NCI-H1092 treated with DMSO at 0.1 percent for 48 hours (cell line): Measurements from ENCODE around the gene AGPAT2.
A peak's percentile ranks its signal among the peaks of the same experiment; 100 is the strongest.

Experiments
- DNase-seq: peaks from one replicate; lab custom pipeline; 2025; lab: John Stamatoyannopoulos, UW

The AGPAT2 gene

GRCh38 chr9:136700959-136701667 lies 13.9 kb upstream of the AGPAT2 start:
- no peak for DNase-seq

- DNase-seq, result no peak
Observed at GRCh38 chr9:136700304-136700703, 13.0 kb upstream of the AGPAT2 start.

DNA sequence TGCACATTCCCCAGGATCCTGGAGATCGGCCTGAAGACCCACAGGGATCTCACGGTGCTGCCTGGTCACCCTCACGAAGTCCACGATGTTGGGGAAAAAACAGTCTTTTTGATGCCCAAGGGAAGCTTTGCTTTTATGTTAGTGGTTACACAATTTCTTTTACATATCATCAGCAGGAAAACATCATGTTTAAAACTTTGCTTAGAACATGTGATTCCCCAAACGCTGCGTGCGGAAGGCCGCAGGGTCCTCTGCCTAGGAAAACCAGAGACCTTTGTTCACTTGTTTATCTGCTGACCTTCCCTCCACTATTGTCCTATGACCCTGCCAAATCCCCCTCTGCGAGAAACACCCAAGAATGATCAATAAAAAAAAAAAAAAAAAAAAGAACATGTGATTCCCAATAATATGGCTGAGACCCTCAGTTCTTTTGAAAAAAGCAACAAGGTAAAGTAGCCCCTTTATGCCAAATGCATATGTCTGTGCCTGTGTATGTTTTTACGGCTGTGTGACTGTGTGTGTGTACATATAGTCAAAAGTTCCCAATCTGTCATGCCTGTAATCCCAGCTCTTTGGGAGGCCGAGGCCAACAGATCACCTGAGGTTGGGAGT lies 11.5 kb upstream of the AGPAT2 start:
- DNase-seq, result no peak

DNA sequence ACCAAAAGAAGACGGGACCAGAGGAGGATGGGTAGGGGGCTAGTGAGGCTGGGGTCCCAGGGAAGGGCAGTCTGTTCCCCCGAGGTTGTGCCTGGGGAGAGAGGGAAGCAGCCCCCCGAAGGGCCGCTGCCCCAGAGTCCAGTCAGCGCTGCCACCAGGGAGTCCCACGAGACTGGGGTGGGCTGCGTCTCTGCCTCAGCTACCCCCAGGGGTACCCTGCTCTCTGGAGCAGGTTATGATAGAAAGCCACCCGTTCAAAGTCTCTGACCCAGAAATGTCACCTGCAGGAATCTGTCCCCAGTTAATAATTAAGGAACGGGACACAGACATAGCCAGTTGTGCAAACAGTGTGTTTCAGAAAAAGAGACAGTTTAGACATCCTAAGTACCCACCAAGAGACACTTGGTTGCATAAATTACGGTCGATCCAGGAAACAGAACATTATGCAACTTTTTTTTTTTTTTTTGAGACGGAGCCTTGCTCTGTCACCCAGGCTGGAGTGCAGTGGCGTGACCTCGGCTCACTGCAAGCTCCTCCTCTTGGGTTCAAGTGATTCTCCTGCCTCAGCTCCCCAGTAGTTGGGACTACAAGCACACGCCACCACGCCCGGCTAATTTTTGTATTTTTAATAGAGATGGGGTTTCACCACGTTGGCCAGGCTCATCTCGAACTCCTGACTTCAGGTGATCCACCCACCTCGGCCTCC lies 10.7 kb upstream of the AGPAT2 start:
- DNase-seq, result no peak

- DNase-seq, result no peak
Observed at GRCh38 chr9:136697146-136697820, 10.0 kb upstream of the AGPAT2 start.

GRCh38 chr9:136696502-136696901 lies 9.2 kb upstream of the AGPAT2 start:
- DNase-seq, result no peak

DNA sequence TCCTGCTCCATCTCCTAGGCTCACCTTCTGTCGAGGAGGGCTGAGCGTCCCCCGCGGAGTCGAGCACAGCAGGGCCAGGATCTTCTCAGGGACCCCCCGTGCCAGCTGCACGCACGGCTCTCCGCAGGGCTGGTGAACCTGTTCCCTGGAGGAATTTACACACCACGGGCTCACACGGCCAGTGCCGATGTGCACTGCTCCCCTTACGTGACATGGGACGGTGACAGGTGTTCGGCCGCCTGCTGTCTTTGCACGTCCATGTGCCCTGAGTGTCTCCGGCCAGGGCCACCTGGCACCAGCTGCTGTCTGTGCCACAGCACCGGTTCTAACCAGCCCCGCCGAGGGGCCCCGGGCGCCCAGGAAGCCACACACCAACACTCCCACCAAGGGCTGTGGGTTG lies 8.7 kb upstream of the AGPAT2 start:
- DNase-seq, result peak; percentile 82

- DNase-seq, result peak; percentile 95
Observed at GRCh38 chr9:136695435-136695895, 8.2 kb upstream of the AGPAT2 start.

GRCh38 chr9:136694872-136695247 lies 7.6 kb upstream of the AGPAT2 start:
- no peak for DNase-seq

- DNase-seq, result peak; percentile 31
Observed at GRCh38 chr9:136694163-136694871, 7.1 kb upstream of the AGPAT2 start.

DNA sequence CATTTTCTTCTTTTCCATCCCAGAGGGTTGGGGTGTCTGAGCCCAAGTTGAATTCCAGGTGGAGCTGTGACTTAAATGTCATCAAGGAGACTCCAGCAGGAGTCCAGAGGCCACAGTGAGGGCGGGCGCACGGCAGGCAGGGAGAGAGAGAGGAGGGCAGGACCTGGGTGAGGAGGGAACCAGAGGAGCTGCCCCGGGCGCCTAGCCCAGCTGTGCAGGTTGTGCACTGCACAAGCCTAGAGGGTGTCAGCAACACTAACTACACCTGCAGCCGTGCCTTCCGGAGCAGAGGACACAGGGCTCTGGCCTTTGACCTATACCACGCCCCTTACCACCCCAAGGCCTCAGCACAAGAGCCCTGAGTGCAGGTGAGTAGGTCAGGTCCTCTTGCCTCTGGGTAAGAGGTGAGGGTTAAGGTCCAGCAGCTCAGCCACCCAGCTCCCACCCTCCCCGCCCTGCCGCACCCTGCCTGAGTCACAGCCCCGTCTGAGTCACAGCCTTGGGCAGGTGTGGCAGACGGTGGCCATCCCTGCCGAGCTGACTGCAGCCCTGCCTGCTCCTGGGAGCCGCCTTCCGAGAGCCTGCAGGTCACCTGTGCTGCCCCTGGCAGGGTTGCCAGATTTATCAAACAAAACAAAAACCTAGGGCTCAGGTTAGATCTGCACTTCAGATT lies 6.4 kb upstream of the AGPAT2 start:
- no peak for DNase-seq

DNA sequence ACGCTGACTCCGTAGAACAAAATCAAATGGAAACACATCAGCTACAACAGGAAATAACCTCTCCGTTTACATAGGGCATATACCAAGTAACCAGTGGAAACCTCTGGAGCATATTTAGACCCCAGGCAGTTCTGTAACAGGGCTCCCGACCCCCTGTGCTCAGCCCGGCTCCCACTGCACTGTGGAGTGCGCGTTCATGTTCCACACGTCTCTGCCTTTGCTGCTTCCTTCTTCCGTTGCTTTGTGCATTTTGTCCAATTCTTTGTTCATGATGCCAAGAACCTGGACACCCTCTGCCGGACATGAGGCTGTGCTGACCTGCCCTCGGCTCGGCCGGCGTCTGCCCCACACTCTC lies 5.9 kb upstream of the AGPAT2 start:
- DNase-seq, result no peak

DNA sequence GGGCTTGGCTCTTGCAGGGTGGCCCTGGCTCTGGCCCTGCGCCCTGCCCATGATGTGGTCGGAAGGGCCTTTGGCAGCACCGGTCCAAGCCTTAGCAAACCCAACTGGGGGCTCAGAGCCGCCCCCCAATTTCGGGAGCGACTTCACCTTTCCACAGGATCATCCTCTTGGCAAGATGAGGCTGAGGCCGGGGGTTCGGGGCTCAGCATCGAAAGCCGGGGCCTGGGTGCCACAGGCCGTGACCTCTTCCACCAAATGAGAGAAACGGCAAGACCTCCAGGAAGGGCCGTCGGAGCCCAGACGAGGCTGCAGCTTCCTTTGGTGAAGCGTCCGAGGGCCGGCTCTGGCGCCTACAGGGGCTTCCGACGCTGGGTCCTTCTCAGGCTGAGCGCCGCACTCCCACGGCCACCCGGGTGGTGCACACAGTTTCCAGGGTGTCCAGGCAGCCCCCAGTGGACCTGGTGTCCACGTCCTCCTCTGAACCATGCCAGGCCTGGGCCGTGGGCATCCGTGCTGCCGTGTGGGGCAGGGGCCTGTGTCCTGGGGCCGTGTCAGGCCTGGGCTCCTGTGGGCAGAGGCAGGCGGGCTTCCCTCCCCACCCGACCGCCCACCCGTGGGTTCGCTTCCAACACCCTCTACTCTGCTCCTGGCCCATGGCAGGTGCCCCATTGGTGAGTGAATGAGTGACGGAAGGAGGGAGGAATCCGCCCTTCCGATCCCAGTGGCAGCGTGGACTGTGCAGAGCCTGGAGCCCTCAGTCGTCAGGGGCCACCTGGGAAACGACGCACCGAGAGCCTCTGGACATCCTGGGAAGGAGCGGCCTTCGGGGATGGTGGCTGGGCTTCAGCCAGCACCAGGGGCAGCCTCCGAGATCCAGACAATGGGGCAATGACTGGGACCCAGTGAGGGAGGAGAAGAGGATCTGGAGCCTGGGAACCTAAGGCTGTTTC lies 5.2 kb upstream of the AGPAT2 start:
- DNase-seq, result no peak

DNA sequence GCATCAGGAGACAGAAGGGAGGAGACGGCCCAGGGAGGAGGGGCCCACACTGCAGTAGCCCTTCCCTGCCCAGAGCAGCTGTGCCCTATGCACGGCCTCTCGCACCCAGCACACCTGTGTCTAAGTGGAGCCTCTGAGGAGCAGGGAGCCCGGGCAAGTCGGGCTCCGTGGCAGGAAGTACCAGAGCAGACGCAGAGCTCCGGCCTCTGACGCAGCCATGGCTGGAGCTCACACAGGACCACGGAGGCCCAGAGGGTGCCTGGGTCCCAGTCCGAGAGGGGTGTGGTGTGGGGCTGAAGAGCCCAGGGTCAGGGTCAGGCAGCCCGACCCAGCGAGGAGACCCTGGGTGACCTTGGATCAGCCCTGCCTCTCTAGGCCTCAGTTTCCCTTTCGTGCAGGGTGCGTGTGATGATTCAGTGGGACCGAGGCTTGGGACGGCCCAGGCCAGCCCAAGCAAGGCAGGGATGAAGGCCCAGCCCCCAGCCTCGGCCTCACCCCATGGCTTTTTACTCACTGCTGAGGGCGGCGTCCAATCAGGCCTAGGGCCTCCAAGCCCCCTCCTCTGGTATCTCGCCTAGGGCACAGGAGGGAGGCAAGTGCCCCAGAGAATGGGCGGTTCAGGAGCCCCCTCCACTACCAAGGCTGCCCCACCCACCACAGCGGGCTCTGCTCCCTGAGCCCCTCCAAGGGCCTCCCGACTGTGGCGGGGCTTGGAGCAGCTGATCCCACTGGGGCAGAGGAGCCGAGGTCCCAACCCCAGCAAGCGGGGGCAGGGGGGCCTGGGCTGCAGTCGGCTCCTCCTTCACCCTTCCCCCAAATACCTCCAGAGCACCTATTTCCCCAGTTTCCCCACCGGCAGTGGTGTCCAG lies 4.3 kb upstream of the AGPAT2 start:
- peak; percentile 52 for DNase-seq

DNA sequence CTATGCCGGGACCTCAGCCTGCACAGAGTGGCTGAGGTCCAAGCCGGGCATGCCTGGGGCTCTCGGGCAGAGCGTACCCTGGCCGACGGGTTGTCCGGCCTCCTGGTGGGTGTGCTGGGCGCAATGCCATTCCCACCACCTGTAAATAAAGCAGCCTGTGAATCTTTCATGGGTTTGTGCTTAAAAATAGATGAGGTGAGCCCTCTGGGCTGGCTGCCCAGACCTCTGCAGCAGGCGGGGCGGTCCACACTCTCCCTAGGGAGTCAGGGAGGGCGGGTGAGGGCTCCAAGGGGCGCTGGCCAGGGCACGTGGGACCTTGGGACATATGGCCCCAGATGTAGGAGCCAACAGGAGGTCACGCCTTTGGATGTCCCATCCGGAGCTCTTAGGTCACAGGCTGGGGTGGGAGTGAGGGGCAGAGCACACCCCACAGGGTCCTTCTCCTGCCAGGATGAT lies 3.6 kb upstream of the AGPAT2 start:
- DNase-seq, result peak; percentile 75

- DNase-seq, result peak; percentile 45
Observed at GRCh38 chr9:136690104-136690805, 3.0 kb upstream of the AGPAT2 start.

- DNase-seq, result no peak
Observed at GRCh38 chr9:136689108-136689460, 1.8 kb upstream of the AGPAT2 start.

- DNase-seq, result no peak
Observed at GRCh38 chr9:136688274-136689107, 1.2 kb upstream of the AGPAT2 start.
